Left lobe of liver (tissue), 2 donors: ENCODE results near the gene ABHD16A. TPM values are rescaled to one million over a fixed set of nuclear protein-coding genes. Genes with fewer than 3 reads are reported as not detected.

Source experiments
- ATAC-seq: fragments of 200-7000 bp; cut with Tn5 transposase; one replicate; pipeline ENCODE4 v1.9.1; 2020; ENCODE audit warnings: mild to moderate bottlenecking, moderate library complexity
- DNase-seq: peaks from one replicate; pipeline ENCODE4 v3.0.0-alpha.2; 2020; ENCODE audit warnings: low spot score
- total RNA-seq: library from RNA; stranded (reverse); gene quantifications from one replicate; pipeline ENCODE4 v1.2.1, GENCODE V29; 2021
- donor health status: DM: no; HTN: no; CAD: no; lungs with moderate emphysema.
- donor health status: DM: no; HTN: yes; CAD: no.

The ABHD16A gene
- total RNA-seq, 1 donor from 2014 or later = 35.1 TPM

DNA sequence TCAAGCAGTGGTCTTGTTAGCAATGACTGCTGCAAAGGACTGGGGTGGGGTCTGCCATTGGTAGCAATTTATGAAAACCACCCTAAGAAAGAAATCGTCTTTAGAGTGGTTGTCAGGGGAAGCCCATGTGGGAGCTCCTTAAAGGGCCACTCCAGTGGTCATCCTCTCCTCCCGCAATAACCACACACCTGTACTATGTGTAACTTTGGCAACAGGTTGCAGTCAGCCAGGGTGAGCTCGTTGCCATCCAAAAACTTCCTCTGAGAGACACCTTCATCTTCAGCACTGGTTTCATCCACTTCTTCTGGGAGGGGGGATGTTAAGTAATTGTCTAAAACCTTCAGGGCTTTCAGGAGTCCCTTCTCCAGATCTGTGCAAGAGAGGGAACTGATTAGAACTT lies 28.9 kb upstream of the ABHD16A start:
- ATAC-seq = no peak

DNA sequence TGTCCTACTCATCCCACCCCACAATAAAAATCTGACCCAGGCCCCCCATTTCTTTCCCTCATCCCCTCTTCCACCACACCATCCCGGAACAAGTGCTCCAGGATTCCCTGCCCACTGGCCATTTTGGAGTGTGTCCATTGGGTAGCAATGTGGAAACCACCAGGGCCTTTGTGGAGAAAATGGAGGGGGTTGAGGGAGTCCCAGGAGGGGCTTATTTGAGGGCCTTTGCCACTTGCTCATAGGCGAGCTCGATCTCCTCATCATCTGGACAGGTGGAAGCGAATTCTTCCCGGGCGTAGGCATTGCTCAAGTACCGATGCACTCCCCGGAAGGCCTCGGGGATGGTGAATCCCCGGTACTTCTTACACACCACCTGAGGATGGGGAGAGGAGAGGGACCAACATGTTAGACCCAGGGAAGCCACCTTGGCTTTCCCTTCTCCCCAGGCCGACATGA lies 27.5 kb upstream of the ABHD16A start:
- no peak for DNase-seq

More for the DNA sequence above, 28.9 kb upstream of the ABHD16A start:
- no peak for DNase-seq

DNA sequence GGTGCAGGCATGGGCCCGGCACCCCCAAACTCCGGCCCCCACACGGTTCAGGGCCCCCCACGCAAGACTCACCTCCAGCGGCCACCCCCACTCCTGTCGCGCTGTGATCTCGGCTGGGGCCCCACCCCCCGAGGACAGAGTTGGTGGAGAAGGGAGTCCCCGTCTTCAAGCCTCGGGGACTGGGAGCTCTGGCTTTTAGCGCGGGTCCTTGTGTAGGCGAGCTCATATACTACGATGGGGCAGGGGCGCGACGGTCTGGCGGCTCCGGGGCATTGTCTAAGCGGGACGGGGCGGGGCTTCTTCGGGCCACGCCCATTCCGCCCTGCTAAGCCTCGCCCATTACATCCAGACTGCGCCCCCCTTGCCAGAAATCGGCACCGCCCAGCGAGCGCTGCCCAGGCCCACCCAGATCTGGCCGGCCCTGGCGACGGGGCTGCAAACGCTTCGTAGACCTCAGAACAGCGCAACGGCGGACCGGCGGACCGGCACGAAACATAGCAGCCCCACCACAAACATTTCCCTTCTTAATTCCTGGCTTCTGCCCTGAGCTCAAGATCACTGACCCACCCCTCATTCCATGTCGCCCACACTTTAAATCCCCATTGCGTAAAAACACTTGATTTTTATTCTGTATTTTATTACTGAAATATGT lies 27.0 kb upstream of the ABHD16A start:
- DNase-seq = peak; percentile 84
- ATAC-seq = peak; percentile 76

More for the DNA sequence above, 27.5 kb upstream of the ABHD16A start:
- no peak for ATAC-seq

DNA sequence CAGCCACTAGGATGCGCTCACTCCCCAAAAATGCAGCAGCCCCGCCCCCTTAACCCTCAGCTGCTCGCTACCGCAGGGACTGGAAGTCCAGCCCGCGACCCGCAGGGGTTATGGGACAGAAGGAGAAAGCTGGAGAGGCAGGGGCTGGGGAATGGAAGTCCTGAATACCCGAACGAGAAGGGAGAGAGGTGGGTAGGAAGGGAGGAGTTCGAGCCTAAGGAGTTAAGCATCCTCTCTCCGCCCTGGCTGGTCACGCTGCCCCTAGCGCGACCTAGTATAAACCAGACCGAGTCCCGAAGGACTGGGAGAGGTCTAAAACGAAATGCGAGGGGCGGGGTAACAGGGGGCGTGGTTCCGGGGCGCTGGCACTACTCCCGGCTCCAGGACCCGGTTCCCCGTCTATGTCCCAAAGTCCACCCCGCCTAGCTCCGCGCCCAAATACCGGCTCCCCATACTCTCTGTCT lies 26.4 kb upstream of the ABHD16A start:
- DNase-seq (peak; percentile 93), ATAC-seq (peak; percentile 92)

DNA sequence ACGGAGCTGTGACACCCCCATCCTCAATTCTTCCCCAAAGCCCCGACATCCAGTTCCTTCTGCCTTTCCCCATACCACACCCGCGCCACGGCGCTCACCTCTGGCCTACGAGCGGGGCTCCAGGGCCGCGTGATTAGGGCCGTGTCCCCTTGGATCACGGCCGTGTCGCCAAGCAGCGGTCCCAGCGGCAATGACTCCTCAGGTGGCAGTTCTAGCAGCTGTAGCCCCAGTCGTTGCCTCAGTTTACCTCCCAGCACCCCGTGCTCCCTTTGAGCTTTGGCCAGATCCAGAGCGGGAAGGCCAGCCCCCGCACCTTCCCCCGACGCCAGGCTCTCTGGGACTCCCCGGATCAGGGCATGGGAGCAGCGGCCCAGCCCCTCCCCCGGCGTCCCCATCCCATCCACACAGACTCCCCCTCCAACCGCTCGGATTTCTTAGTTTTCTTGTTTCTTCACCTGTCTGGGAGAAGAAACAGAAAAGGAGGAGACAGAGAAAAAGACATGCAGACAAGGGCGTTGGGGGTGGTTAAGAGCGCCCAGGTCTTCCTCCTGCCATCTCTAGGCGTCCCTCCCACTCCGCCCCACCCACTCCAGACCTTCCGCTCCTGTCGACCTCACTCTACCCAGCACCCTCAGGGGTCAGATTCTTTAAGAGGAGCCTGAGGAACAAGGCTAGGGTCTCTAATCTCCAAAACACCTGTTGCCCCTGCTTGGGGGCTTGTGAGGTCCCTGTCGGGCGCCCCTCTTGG lies 25.8 kb upstream of the ABHD16A start, which contains the start of gene DDAH2:
Gene DDAH2 (minus strand): TSS at position 533 of the 748 bp plus-strand sequence. CDS start 138 bp downstream, at position 395.
- no peak for DNase-seq
- ATAC-seq = peak; percentile 33

DNA sequence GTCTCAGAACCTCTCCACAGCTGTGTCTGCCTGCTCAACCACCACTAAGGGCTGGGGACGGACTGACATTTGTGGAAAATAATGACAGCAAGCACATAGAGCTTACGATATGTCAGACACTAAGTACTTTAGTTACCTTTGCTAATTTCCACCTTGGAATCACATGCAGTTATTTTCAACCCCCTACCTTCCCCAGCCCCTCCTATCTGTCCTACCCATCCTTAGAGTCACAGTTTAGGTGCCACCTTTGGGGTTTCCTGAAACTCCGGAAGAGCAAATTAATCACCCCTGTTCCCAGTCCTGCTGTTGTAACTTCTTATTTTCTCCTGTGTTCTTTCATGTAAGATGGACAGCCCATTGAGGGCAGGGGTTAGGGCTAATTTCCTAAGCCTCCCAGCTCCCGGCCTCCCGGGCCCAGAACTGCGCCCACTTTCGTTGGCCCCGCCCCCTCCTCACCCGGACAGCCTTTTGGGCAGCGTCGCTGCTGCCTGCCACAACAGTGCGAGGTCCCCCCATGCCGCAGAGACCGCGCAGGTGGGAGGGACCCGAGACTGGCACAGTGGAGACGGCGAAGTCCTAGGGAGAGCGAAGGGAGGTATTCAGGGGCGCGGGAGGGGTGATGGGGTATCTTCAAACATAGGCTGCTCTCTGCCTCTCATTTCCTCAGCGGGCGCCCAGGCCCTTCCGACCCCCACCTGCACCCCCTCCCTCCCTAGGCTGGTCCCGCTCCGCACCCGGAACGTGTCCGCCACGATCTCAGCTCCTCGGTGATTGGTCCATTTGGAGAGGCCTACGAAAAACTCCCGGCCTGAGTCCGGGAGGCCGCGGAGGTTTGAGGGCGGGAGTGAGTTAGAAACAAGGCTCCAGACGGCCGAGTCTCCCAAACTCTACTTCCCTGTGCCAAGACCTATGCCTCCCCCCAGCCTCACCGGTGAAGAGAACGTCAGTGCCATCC lies 24.9 kb upstream of the ABHD16A start:
- DNase-seq (no peak), ATAC-seq (no peak)

DNA sequence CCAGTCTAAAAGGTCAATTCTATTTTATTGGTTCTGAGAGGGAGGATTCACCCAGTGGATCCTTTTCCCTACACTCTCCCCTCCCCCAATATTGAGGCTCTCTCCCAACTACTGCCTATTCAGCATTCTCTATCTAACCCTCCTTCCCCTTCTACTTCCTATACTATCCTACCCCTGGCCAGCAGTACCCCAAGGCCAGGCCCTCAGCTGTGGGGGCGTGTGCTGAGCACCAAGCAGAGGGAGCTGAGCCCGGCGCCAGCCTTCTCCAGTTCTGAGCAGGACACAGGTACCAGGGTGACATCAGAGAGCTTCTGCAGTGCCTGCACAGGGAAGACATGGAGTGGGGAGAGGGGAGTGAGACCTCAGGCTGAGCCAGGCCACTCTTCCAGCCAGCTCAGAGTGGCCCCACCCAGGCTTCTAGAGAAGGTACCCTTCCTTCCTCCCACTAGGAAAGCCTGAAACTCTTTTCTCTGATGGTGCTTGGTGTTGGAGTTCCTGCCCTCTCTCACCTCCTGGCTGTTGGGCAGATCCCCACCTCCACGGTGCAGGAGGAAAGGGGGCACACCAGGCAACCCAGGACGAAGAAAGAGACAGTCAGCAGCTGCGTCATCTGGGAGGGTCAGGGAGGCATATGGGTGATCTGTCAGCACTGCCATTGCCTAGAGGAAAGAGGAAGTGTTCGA lies 24.1 kb upstream of the ABHD16A start:
- no peak for DNase-seq
- no peak for ATAC-seq

DNA sequence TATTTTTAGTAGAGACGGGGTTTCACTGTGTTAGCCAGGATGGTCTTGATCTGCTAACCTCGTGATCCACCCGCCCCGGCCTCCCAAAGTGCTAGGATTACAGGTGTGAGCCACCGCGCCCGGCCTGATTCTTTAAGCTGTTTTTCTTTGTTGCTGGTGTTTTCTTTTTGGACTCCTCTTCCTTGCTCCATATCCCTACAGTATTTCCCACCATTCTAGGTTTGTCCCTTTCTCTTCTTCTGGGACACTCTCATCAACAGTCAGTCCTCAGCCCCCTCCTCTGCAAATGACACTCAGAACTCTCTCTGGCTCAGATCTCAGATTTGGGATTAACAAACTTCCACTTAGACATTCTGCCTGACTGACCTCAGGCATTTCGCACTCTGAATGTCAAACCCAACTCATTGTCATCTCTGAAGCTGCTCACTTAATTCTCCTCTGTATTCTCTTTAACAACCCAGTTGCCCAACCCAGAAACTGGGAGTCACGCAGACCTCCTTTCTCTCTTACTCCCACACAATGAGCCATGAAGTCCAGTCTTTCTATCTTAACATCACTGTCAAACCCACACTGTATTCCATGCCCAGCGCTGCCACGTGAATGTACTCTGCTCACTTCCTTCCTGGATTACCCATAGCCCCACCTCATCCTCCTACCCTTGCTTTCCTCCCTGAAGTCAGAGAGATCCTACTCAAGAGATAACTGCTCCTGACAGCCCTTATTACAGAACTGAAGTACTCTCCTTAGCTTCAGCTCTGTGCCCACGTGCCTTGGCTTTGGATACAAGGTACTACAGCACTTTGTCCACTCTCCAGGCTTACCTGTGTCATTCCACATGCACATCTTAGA lies 22.6 kb upstream of the ABHD16A start:
- ATAC-seq (no peak), DNase-seq (no peak)

DNA sequence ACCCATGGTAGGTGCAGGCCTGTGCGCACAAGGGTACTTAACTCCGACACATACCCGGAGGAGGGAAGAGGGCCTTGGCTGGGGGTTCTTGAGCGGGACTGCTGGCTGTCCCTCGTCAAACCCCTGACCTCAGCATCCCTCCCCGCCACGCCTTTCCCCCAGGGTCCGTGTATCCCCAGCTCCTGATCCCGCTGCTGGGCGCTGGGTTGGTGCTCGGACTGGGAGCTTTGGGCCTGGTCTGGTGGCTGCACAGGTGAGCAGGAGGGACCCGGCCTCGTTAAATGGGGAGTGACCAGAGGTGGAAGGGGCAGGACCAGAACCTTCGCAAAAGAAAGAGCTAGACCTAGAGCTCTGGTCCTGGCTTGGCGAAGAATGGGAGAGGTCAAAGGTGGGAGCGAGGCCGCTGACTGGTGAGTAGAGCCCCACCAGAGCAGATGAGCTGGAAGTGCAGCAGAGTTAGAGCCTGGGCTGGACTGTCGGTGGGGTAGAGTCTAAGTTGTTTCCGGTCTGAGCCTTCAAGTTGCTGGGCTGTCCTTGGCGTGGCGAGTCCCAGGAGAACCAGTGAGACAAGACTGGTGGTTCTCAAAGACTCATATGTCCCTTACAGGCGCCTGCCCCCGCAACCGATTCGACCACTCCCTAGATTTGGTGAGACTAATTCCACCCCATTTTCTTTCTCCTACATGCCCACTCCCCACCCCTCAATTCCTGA lies 21.0 kb upstream of the ABHD16A start:
- DNase-seq (no peak), ATAC-seq (no peak)

DNA sequence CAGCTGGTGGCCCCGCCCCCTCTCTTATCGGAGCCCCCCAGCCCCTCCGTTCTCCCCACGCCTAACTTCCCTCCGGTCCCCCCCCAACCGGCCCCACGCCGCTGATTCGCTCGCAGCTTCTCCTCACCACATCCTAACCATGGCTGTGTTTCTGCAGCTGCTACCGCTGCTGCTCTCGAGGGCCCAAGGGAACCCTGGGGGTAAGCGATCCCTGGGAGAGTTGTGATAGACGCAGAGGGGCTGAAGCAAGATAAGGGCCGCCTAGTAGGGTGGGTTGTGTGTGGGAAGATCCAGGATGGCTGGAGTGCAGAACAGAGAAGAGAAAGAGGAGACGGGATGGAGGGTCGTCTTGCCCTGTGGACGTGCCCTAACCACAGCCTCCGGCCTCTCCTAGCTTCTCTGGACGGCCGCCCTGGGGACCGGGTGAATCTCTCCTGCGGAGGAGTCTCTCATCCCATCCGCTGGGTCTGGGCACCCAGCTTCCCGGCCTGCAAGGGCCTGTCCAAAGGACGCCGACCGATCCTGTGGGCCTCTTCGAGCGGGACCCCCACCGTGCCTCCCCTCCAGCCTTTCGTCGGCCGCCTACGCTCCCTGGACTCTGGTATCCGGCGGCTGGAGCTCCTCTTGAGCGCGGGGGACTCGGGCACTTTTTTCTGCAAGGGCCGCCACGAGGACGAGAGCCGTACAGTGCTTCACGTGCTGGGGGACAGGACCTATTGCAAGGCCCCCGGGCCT lies 20.3 kb upstream of the ABHD16A start, which contains the start of gene MPIG6B:
Gene MPIG6B (plus strand): TSS at position 129 of the 735 bp plus-strand sequence. CDS start 11 bp downstream, at position 140.
- ATAC-seq (no peak), DNase-seq (no peak)

DNA sequence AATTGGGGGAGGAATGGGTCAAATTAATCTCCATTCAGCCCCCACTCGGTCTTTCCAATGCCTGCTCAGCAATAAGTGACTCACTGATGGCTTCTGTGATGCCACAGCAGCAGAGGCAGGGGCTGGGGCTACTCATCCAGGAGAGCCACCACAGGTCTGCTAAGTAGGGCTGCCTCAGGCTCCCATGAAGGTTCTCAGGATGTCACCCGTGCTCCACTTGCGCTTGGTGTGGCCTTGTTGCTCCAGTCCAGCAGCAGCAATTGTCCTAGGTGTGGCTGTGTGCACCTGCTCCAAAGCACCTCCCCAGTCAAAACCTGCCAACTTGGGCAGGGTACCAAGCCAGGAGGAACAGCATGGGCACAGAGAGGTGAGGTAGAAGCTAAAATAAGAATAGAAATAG lies 19.0 kb upstream of the ABHD16A start:
- DNase-seq (no peak), ATAC-seq (no peak)

DNA sequence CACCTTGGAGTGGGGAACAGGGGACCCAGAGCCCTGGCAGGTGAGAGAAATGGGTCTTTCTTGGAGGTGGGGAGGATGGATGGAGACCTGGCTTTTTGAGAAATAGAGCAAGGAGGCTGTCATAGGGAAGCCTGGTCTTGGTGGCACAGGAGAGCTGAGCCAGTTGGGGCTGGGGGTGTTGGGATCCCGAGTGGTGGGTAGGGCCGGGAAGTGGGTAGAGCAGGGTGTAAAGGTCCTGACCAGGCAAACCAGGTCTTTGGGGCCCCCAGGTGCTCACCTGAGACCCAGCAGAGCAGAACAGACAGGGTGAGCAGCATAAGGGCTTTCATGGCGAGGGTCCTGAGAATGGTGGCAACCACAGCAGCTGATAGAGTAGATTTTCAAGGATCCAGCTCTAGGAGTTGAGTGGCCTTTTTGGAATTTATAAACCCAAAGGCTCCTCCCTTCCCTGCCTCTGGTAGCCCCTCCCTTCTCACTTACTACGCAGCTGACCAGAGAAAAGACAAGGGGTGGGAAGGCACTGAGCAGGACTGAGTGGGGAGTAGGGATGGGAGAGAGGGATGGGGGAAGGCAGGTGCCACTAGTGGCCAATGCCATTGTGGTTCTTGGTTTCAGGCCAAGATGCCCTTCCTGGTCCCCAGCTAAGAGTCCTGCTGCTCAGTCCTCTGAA lies 18.4 kb upstream of the ABHD16A start, which contains the start of gene LY6G6C:
Gene LY6G6C (minus strand): TSS at position 396 of the 670 bp plus-strand sequence. CDS start 67 bp downstream, at position 329.
- ATAC-seq = no peak
- no peak for DNase-seq

DNA sequence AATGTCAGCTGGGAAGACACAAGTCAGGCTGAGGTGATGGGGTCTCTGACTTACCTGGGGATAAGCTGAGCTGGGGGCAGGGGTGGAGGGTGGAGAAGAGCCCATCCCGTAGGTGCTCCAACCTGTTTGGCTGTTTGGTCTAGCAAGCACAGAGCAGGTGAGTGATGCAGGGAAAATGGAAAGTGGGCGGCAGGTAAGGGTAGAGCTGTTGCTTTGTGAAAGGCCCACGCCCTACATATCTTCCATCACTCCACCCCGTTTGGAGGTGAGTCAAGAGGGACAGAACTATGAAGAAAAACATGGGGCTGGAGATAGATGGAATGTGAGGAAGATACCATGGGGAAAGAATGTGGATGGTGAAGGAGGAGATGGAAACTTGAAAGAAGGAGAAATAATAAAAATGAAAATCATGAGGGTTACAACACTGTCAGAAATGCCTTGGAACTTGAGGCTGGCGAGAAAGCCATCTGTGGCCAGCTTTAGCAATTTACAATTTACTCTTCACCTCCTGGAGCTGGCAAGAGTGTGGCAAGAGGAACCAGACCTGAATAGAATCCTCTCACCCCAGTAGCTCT lies 17.2 kb upstream of the ABHD16A start:
- ATAC-seq (no peak), DNase-seq (no peak)

DNA sequence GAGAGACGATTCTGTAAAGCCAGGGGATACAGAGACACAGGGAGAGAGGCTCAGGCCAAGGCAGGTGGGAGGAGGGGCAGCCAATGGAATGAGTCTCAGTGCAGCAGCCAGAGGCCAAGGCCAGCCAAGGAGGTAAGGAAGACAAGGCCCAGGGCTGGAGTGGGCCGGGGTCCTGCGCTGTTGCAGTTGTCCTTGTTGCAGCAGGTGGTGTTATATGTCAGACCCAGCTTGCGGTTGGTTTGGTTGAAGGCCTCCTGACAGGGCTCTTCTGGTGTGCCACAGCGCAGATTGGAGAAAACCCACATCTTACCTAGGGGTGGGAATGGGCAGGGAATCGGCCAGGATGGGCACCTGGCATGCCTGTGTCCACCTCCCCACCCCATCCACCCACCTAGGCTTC lies 15.9 kb upstream of the ABHD16A start:
- ATAC-seq = no peak

DNA sequence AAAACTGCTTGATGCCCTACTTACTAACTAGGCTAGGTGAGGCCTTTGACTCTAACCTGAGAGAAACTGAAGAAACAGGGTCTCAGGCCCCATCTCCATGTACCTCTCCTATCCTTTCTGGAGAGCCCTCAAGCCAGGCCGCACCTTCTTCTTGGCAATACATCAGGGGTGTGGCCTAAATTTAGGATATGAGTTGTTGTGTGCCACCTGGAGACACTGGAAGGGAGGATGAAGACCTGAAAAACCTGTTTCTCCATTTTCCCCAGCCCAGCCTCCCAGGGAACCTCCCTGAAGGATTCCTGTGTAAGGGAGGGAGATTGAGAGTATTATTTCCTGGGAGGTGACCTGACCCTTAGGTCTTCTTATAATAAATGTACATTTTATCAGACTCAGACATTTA lies 15.1 kb upstream of the ABHD16A start:
- no peak for ATAC-seq
- DNase-seq = no peak

More for the DNA sequence above, 15.9 kb upstream of the ABHD16A start:
- no peak for DNase-seq

DNA sequence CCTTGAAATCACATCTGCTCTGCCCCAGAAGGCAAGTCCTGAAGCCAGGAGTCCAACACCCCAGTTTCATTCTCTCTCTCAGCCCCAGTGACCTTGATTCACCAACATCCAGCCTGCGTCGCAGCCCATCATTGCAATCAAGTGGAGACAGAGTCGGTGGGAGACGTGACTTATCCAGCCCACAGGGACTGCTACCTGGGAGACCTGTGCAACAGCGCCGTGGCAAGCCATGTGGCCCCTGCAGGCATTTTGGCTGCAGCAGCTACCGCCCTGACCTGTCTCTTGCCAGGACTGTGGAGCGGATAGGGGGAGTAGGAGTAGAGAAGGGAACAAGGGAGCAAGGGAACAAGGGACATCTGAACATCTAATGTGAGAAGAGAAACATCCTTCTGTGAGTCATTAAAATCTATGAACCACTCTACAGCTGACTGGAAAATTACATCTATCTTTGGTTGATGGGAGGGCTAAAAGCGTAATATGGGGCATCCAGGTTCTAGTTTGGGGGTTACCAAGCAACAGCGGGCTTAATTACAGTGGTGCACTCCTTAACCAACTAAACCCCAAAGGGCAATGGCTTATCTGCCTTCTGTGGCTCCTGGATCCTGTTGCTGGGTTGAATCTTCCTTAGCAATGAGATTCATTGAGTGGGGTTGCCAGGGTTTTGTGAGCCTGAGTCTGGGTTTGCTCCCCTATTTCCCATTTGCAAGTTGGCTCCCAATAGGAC lies 14.5 kb upstream of the ABHD16A start:
- ATAC-seq (peak; percentile 67), DNase-seq (no peak)
